Osteoblast (primary cell): ENCODE results near the gene EMC8. TPM values are rescaled to one million over a fixed set of nuclear protein-coding genes. Genes with fewer than 3 reads are reported as not detected.

ENCODE experiments used
- DNase-seq: peaks from one replicate; pipeline ENCODE4 v3.0.0; 2011; ENCODE audit warnings: low spot score, mixed read lengths; ENCODE audit not compliant: insufficient read length; ENCODE audit errors: missing footprints
- H2AFZ ChIP-seq: 2 replicates; pipeline ENCODE4 v1.6.0; 2011; ENCODE audit warnings: mild to moderate bottlenecking, low read length
- H3K27ac ChIP-seq: 2 replicates; pipeline ENCODE4 v1.5.1; 2011; ENCODE audit warnings: mild to moderate bottlenecking, low read depth, low read length, moderate library complexity
- H3K27me3 ChIP-seq: 2 replicates; pipeline ENCODE4 v1.6.0; 2012; ENCODE audit warnings: mild to moderate bottlenecking, control low read depth, inconsistent platforms, low read length, moderate library complexity; ENCODE audit not compliant: insufficient read depth
- H3K36me3 ChIP-seq: 2 replicates; pipeline ENCODE4 v1.5.1; 2011; ENCODE audit warnings: mild to moderate bottlenecking, low read length, control low read depth, moderate library complexity; ENCODE audit not compliant: insufficient read depth
- H3K4me1 ChIP-seq: 2 replicates; pipeline ENCODE4 v1.5.1; 2011; ENCODE audit warnings: mild to moderate bottlenecking, low read length, control low read depth, moderate library complexity; ENCODE audit not compliant: insufficient read depth
- H3K4me2 ChIP-seq: 2 replicates; pipeline ENCODE4 v1.6.0; 2011; ENCODE audit warnings: mild to moderate bottlenecking, low read length; ENCODE audit not compliant: insufficient read depth
- H3K4me3 ChIP-seq: fragments of 200-600 bp; sonication (generic); 3 replicates; pipeline ENCODE4 v1.5.1; 2012; ENCODE audit warnings: mild to moderate bottlenecking, low read length, inconsistent platforms; ENCODE audit not compliant: insufficient read depth
- H3K79me2 ChIP-seq: 2 replicates; pipeline ENCODE4 v1.6.0; 2012; ENCODE audit warnings: mild to moderate bottlenecking, low read length, control low read depth, inconsistent platforms; ENCODE audit not compliant: insufficient read depth
- H3K9me3 ChIP-seq: 2 replicates; pipeline ENCODE4 v1.5.1; 2011; ENCODE audit warnings: low read depth, low read length, control low read depth
- H4K20me1 ChIP-seq: 2 replicates; pipeline ENCODE4 v1.6.0; 2012; ENCODE audit warnings: mild to moderate bottlenecking, low read length, control low read depth; ENCODE audit not compliant: insufficient read depth
- CTCF ChIP-seq: IDR thresholded peaks from 2 replicates; pipeline ENCODE4 v1.5.1; 2011; ENCODE audit warnings: mild to moderate bottlenecking, low read depth, low read length, moderate library complexity; ENCODE audit errors: extremely low read depth
- small RNA-seq: library from RNA; depleted of rRNA; stranded (forward); fragments of <200 nt; gene quantifications from one replicate; pipeline ENCODE3, GENCODE V24; 2012
- total RNA-seq: library from RNA; depleted of rRNA; stranded (reverse); fragments of >200 nt; gene quantifications from 2 replicates; pipeline ENCODE4 v1.2.3, GENCODE V29; 2012

The EMC8 gene
- total RNA-seq, 1 donor: 28.6 TPM

GRCh38 chr16:85728879-85729278 is 70.5 kb downstream of the EMC8 start:
- Histone ChIP-seq H3K36me3 (no peaks in the 10 kb centered on the region), H3K4me1 (no peaks in the 10 kb centered on the region), H3K27ac (no peak overlapping the region), H2AFZ (no peak overlapping the region), H4K20me1 (no peaks in the 10 kb centered on the region), H3K9me3 (no peaks in the 10 kb centered on the region), H3K27me3 (no peaks in the 10 kb centered on the region), H3K4me3 (no peak overlapping the region), H3K4me2 (no peak overlapping the region), H3K79me2 (no peaks in the 10 kb centered on the region)
- peak; percentile 21 for TF ChIP-seq CTCF
- peak; percentile 26 for DNase-seq

Small RNA genes within 50 kb of the gene (small RNA-seq; reads per million reads assigned to genes)
- not detected for gene RNU1-103P

Other genes starting within 250 kb of the EMC8 start
- gene GSE1, start 186.2 kb downstream of the EMC8 start, total RNA-seq: 49.6 and 55.7 TPM in 2 replicates
- gene GINS2, start 110.6 kb downstream of the EMC8 start, total RNA-seq: 1.2 and 1.8 TPM in 2 replicates
- gene C16orf74, start 48.4 kb downstream of the EMC8 start, total RNA-seq: 0.59 and 0.72 TPM in 2 replicates
- gene COX4I1, start 151 bp upstream of the EMC8 start, total RNA-seq: 277 and 297 TPM in 2 replicates
- gene IRF8, start 99.6 kb upstream of the EMC8 start, total RNA-seq: under 0.01 and 0.36 TPM in 2 replicates